ENCODE data around the gene IRF2.
A peak's percentile ranks its signal among the peaks of the same experiment; 100 is the strongest.

The IRF2 gene

GRCh38 chr4:184406958-184407391 is 67.4 kb downstream of the IRF2 start:
- peak; percentile 16 for DNase-seq

- DNase-seq: no peak
Observed at GRCh38 chr4:184404047-184404446, 70.3 kb downstream of the IRF2 start.

- no peak for DNase-seq
Observed at GRCh38 chr4:184403384-184403781, 71.0 kb downstream of the IRF2 start.

- no peak for DNase-seq
Observed at GRCh38 chr4:184402740-184403383, 71.5 kb downstream of the IRF2 start.

GRCh38 chr4:184402239-184402638 is 72.1 kb downstream of the IRF2 start:
- no peak for DNase-seq

GRCh38 chr4:184401397-184402171 is 72.8 kb downstream of the IRF2 start:
- DNase-seq: no peak

GRCh38 chr4:184400891-184401290 is 73.5 kb downstream of the IRF2 start:
- no peak for DNase-seq

- DNase-seq: peak; percentile 95
Observed at GRCh38 chr4:184400375-184400870, 73.9 kb downstream of the IRF2 start.

GRCh38 chr4:184399512-184399908 is 74.8 kb downstream of the IRF2 start:
- no peak for DNase-seq

GRCh38 chr4:184398741-184399511 is 75.4 kb downstream of the IRF2 start:
- DNase-seq: no peak

- no peak for DNase-seq
Observed at GRCh38 chr4:184397516-184398163, 76.7 kb downstream of the IRF2 start.

- no peak for DNase-seq
Observed at GRCh38 chr4:184396570-184397515, 77.5 kb downstream of the IRF2 start.

- no peak for DNase-seq
Observed at GRCh38 chr4:184395971-184396391, 78.4 kb downstream of the IRF2 start.

GRCh38 chr4:184395451-184395917 is 78.9 kb downstream of the IRF2 start:
- DNase-seq: no peak

- DNase-seq: no peak
Observed at GRCh38 chr4:184392748-184393559, 81.4 kb downstream of the IRF2 start.

- DNase-seq: no peak
Observed at GRCh38 chr4:184392316-184392715, 82.0 kb downstream of the IRF2 start.

GRCh38 chr4:184389978-184390900 is 84.1 kb downstream of the IRF2 start:
- no peak for DNase-seq

GRCh38 chr4:184388106-184388505 is 86.2 kb downstream of the IRF2 start:
- DNase-seq: no peak

GRCh38 chr4:184387351-184387750 is 87.0 kb downstream of the IRF2 start:
- DNase-seq: no peak
